ENCODE measurements around the gene HOXC9.

HOXC9 gene

GRCh38 chr12:53963005-53963404, 37.0 kb upstream of the HOXC9 start:
- FAIRE-seq (no peak), DNase-seq (ENCODE audit: low spot score) (no peak)

DNA sequence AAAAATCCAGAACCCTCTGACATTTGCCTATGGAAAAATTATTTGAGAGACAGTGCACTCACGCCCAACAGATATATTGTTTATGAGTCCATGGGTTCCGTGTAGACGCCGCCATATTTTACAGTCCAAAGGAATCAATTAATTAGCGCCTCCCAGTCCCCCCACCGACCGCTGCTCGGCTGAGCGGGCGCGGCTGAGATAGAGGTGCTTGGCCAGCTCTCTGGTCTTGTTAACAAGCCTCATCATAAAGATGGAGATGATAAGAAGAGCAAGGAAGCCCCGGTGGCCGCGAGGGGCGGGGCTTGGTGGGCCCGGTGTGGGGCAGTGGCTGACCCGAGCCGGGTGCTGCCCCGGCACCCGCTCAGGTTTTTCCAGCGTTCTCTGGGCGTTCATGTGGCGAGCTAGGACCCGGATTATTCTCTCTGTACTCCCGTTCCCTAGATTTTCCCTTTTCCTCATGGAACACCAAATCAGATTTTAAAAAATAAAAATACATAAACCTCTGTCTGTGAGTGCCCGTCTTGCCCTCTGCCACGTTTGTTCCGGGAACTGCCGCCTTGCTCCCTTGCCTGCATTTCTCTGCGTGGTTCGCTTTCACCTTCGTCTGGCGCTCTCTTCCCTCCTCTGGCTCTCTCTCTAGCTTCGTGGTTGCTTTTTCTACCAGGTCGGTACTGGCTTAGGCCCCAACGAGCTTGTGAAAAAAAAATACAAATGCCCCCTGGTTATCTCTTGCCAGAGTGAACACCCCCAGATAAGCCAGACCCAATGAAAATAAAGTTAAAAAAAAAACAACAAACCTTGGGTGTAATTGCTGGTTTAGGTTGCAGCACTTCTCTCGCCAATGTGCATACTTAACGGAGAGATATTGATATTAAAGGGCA, 36.3 kb upstream of the HOXC9 start:
- DNase-seq (ENCODE audit: low spot score) (no peak), FAIRE-seq (no peak)

GRCh38 chr12:53964315-53964713, 35.6 kb upstream of the HOXC9 start:
- FAIRE-seq (peak; percentile 23), DNase-seq (ENCODE audit: low spot score) (no peak)

DNA sequence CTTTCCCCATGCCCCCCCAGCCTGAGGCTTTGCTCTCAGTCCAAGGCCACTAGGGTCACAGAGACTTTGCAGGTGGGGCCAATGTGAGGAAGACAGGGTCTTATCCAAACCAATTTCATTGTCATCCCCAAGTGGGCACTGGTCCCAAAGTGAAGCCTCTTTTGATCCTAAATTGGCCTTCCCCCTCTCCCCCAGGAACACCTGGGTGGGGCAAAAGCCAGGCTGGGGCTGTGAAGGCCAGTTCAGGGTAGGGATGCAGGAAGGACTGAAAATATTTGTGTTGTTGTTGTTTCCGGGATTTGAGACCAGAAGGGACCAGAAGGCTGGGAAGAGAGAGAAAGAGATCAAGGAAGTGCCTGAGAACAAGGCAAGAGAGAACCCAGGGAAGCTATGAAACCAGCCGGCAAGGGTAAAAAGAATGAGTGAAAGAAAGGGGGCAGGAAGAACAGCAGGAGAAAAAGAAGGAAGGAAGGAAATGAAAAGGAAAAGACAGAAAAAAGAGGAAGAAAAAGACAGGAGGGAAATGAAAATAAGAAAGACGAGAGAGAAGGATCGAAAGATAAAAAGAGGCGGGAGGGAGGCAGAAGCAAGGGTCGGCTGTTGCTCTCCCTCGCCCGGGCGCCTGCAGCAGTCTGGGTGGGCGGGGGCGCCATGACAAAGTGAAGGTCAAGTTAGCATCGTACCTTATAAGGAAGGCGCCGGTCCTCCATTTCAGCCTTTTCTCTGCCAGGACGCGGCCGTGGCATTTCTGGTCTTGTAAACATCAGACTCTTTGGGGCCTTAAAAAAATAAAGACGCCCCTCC, 34.5 kb upstream of the HOXC9 start:
- no peak for DNase-seq (ENCODE audit: low spot score)
- no peak for FAIRE-seq

- DNase-seq (ENCODE audit: low spot score) (no peak), FAIRE-seq (no peak)
Measured at GRCh38 chr12:53966085-53966384, 33.9 kb upstream of the HOXC9 start.

DNA sequence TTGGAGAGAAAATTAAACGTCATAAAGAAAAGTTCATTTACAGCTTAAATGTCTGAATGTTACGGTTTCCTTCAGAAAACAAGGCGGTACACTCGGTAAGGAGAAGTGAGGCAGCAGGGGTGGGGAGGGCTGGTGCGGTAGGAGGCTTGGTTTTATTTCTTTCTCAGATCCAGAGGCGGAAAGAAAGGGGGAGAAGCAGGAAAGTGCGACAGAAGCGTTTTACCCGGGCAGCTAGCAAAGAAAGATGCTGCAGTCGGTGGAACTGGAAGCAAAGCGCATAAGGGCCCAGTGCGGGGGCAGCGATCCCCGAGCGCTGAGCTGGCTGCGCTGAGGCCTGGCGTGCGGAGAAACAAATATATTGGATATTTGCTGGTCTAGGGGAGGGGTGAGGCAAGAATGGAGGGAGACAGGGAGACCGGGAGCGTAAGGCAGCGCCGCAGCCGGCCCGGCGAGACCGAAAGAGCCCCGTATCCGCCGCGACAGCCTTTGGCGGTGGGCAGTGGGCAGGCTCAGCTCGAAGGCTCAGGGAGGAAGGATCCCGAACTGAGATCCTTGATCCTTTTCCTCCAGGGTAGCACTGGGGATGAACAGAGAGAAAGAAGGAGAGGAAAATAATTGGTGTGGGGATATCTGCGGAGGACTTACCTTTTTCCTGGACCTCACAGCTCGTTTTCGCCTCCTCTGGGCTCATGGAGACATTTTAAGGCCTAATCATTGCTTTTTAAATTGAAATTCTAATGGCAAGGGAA, 33.4 kb upstream of the HOXC9 start:
- no peak for DNase-seq (ENCODE audit: low spot score)
- FAIRE-seq: no peak

DNA sequence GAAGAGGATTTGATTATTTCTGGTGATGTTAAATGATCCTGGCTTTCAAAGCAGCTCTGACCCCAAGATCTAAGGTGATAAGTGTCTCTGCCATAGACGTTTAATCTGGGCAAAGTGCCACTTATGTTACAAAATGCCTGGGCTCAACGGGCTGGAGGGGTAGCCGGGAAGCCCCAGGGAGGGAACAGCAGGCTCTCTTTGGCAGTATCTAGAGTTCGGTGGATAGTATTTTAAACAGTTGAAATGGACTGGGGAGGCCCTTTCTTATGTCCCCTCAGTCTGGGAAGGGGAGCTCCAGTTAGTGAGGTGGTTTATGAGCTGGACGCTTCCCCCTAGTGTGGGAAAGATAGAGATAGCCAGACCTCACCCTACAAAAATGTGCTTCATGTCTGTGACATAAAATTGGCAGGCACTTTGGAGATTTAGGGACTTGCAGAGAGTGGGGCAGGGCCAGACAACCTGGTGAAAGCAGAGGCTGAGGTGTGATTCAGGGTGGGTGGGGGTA, 32.5 kb upstream of the HOXC9 start:
- FAIRE-seq (no peak), DNase-seq (ENCODE audit: low spot score) (no peak)

DNA sequence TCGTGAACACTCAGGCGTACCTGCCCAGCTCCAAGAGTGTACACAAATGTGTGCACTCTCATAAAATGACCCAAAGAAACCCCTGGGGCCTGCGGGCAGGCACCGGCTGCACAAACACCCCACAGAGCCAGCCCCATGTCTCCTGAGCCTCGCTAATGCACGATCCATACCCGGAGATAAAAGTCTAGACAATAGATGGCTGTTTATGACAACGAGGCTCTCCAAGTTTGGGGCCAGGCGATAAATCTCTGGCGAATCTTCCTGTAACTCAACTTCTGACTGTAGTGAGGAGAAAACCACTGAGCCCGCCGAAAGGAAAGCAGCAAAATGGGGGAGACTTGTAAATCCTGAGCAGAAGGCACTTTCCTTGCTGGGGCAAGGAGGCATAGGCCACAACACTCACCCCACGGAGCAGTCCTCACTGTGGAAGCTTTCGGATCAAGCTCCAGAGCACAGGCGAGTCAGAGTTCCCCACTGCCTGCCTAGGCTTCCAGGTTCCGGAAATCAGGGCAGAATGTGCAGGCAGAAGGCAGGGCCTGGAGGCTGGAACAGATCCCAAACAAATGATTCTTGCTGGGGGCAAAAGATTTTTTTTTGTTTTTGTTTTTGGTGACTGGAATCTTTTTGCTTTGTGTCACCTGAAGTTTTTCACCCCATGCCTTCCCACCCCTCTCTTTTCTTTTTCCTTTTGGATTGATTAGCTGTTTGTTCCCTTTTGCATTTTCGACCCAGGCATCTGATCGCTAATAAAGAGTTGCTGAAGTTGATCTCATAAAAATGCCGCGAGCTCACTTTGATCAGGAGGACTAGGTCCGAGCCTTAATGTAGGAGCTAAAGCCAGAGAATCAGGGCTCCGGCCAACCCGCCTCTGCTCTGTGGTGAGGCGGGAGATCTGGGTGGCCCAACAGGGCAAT, 31.5 kb upstream of the HOXC9 start:
- FAIRE-seq: no peak
- no peak for DNase-seq (ENCODE audit: low spot score)

GRCh38 chr12:53969588-53970259, 30.2 kb upstream of the HOXC9 start:
- no peak for DNase-seq (ENCODE audit: low spot score)
- no peak for FAIRE-seq

GRCh38 chr12:53970451-53970850, 29.5 kb upstream of the HOXC9 start:
- no peak for DNase-seq (ENCODE audit: low spot score)
- FAIRE-seq: no peak

GRCh38 chr12:53971129-53971528, 28.8 kb upstream of the HOXC9 start:
- FAIRE-seq (no peak), DNase-seq (ENCODE audit: low spot score) (no peak)

- no peak for DNase-seq (ENCODE audit: low spot score)
Measured at GRCh38 chr12:53971686-53972085, 28.3 kb upstream of the HOXC9 start.

GRCh38 chr12:53972152-53972702, 27.7 kb upstream of the HOXC9 start:
- peak; percentile 55 for DNase-seq (ENCODE audit: low spot score)
- peak; percentile 42 for FAIRE-seq

More at GRCh38 chr12:53971686-53972085, 28.3 kb upstream of the HOXC9 start:
- FAIRE-seq: no peak

GRCh38 chr12:53972722-53973235, 27.2 kb upstream of the HOXC9 start, which contains the start of gene HOXC11:
HOXC11 (plus strand) TSS chr12:53973126; CDS start chr12:53973242, 116 bp downstream.
- FAIRE-seq (no peak), DNase-seq (ENCODE audit: low spot score) (no peak)

DNA sequence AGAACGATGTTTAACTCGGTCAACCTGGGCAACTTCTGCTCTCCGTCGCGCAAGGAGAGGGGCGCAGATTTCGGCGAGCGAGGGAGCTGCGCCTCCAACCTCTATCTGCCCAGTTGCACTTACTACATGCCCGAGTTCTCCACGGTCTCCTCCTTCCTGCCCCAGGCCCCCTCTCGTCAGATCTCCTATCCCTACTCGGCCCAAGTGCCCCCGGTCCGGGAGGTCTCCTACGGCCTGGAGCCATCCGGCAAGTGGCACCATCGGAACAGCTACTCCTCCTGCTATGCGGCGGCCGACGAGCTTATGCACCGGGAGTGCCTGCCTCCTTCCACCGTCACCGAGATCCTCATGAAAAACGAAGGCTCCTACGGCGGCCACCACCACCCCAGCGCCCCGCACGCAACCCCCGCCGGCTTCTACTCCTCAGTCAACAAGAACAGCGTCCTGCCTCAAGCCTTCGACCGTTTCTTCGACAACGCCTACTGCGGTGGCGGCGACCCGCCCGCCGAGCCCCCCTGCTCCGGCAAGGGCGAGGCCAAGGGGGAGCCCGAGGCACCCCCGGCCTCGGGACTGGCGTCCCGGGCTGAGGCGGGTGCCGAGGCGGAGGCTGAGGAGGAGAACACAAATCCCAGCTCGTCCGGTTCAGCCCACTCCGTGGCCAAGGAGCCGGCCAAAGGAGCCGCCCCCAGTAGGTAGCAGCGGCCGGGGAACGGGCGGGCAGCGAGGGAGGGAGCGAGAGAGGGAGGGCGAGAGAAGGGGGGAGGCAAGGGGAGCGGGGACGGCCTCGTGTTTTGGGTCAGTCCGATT, 26.5 kb upstream of the HOXC9 start:
- peak; percentile 74 for DNase-seq (ENCODE audit: low spot score)
- peak; percentile 44 for FAIRE-seq

- DNase-seq (ENCODE audit: low spot score) (peak; percentile 53), FAIRE-seq (no peak)
Measured at GRCh38 chr12:53974084-53975063, 25.6 kb upstream of the HOXC9 start, which contains the start of gene HOTAIR. HOTAIR (minus strand) TSS chr12:53974954.

DNA sequence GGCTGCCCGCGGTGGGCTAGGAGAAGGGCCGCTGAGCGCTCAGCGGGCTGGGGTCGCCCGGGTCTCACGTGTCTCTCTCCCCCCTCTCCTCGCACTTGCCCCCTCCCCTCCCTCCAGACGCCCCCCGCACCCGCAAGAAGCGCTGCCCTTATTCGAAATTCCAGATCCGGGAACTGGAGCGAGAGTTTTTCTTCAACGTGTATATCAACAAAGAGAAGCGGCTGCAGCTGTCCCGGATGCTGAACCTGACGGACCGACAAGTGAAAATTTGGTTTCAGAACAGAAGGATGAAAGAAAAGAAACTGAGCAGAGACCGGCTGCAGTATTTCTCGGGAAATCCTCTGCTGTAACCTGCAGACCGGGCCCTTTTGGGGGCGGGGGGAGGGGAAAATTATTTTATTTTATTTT, 24.9 kb upstream of the HOXC9 start:
- DNase-seq (ENCODE audit: low spot score): no peak
- FAIRE-seq: no peak

All from urothelium cell line (cell line).